GM19351 (cell line): ENCODE data around the gene PFKFB3.
"Not testable (repeated sequence)": the region's sequence is repeated elsewhere in the genome, so short reads cannot be mapped to it uniquely, and the experiment has no call there.

Experiments
- ATAC-seq: cut with Tn5 transposase; IDR thresholded peaks from one replicate; pipeline ENCODE4 v1.9.1; 2021; ENCODE audit warnings: mild to moderate bottlenecking, moderate library complexity; ENCODE audit not compliant: unreplicated experiment

PFKFB3 gene

GRCh38 chr10:6200734-6201515 is 1.8 kb upstream of the PFKFB3 start:
- no peak for ATAC-seq

GRCh38 chr10:6201516-6201975 is 1.2 kb upstream of the PFKFB3 start:
- ATAC-seq: peak; percentile 51

GRCh38 chr10:6202098-6202683 is 541 bp upstream of the PFKFB3 start:
- ATAC-seq: no peak

GRCh38 chr10:6203331-6204062 is 765 bp downstream of the PFKFB3 start:
- ATAC-seq: peak; percentile 39

GRCh38 chr10:6204063-6204340 is 1.3 kb downstream of the PFKFB3 start:
- no peak for ATAC-seq

GRCh38 chr10:6204341-6205191 is 1.8 kb downstream of the PFKFB3 start:
- ATAC-seq: no peak

GRCh38 chr10:6206486-6206885 is 3.8 kb downstream of the PFKFB3 start:
- ATAC-seq: not testable (repeated sequence)

- ATAC-seq: no peak
Observed at GRCh38 chr10:6207658-6208057, 4.9 kb downstream of the PFKFB3 start.

GRCh38 chr10:6208799-6209235 is 6.1 kb downstream of the PFKFB3 start:
- ATAC-seq: no peak

- ATAC-seq: no peak
Observed at GRCh38 chr10:6211341-6211670, 8.6 kb downstream of the PFKFB3 start.

GRCh38 chr10:6211671-6212635 is 9.2 kb downstream of the PFKFB3 start:
- ATAC-seq: no peak

GRCh38 chr10:6212806-6213205 is 10.1 kb downstream of the PFKFB3 start:
- no peak for ATAC-seq

GRCh38 chr10:6213257-6213905 is 10.6 kb downstream of the PFKFB3 start:
- ATAC-seq: no peak

- ATAC-seq: no peak
Observed at GRCh38 chr10:6213908-6214307, 11.2 kb downstream of the PFKFB3 start.

GRCh38 chr10:6214612-6215011 is 11.9 kb downstream of the PFKFB3 start:
- no peak for ATAC-seq

GRCh38 chr10:6215241-6215640 is 12.5 kb downstream of the PFKFB3 start:
- ATAC-seq: no peak

GRCh38 chr10:6215683-6216484 is 13.2 kb downstream of the PFKFB3 start:
- ATAC-seq: no peak

- ATAC-seq: no peak
Observed at GRCh38 chr10:6216916-6217315, 14.2 kb downstream of the PFKFB3 start.

- no peak for ATAC-seq
Observed at GRCh38 chr10:6217611-6218010, 14.9 kb downstream of the PFKFB3 start.
